Thymus (tissue), 11 donors: ENCODE results near the gene KCNH8. TPM values are rescaled to one million over a fixed set of nuclear protein-coding genes. Genes with fewer than 3 reads are reported as not detected.

Experiments used
- DNase-seq, 9 donors: peaks; one replicate each; pipeline ENCODE4 v3.0.0-alpha.2; 2013; ENCODE audit warnings: low spot score in 9 of 9, low read depth in 6 of 9, missing footprints in 1 of 9
- H3K27ac ChIP-seq, 2 donors: one replicate each; pipeline ENCODE4 v1.5.1; 2013; ENCODE audit warnings: control low read depth in 1 of 2, low read depth in 1 of 2, low read length in 1 of 2, mild to moderate bottlenecking in 1 of 2, moderate library complexity in 1 of 2
- H3K27me3 ChIP-seq, 2 donors: one replicate each; pipeline ENCODE4 v1.5.1; 2013; ENCODE audit warnings: low read length in 1 of 2; ENCODE audit not compliant: control insufficient read depth in 2 of 2, insufficient read depth in 1 of 2
- H3K36me3 ChIP-seq, 2 donors: one replicate each; pipeline ENCODE4 v1.5.1; 2013; ENCODE audit warnings: low read length in 1 of 2, mild to moderate bottlenecking in 1 of 2, moderate library complexity in 1 of 2; ENCODE audit not compliant: control insufficient read depth in 2 of 2, insufficient read depth in 2 of 2
- H3K4me1 ChIP-seq, 2 donors: one replicate each; pipeline ENCODE4 v1.5.1; 2013; ENCODE audit warnings: low read length in 2 of 2; ENCODE audit not compliant: control insufficient read depth in 2 of 2, insufficient read depth in 2 of 2
- H3K4me3 ChIP-seq, 2 donors: one replicate each; pipeline ENCODE4 v1.5.1; 2013; ENCODE audit warnings: low read length in 2 of 2, control low read depth in 1 of 2, mild to moderate bottlenecking in 1 of 2
- H3K9me3 ChIP-seq, 2 donors: one replicate each; pipeline ENCODE4 v1.5.1; 2013; ENCODE audit warnings: low read length in 1 of 2, mild to moderate bottlenecking in 1 of 2; ENCODE audit not compliant: control insufficient read depth in 2 of 2, insufficient read depth in 1 of 2
- WGBS: extraction: QIAGEN DNeasy Blood & Tissue Kit; methylation state at CpG from one replicate; pipeline ENCODE4 v1.1.7; 2013; 5-methylcytosine and 5-hydroxymethylcytosine counted together
- polyA plus RNA-seq: library from polyadenylated mRNA; stranded (reverse); fragments of 200-250 nt; gene quantifications from one replicate; pipeline ENCODE4 v1.2.3, GENCODE V29; 2013
- total RNA-seq: library from RNA; stranded (reverse); fragments of 120-200 nt; gene quantifications from one replicate; pipeline ENCODE4 v1.2.4, GENCODE V29; 2013
- donor health status: healthy.

Gene KCNH8
- total and polyA plus RNA-seq, 2 donors: 0.33 to 0.80 TPM

- no peaks in the 10 kb centered on the region for H3K4me1 ChIP-seq
- WGBS: 94% methylated on average over 2 of the region's 2 CpGs
- H3K27ac ChIP-seq: no peak overlapping the region
- no peak for DNase-seq
- H3K36me3 ChIP-seq: no peaks in the 10 kb centered on the region
- H3K9me3 ChIP-seq: no peaks in the 10 kb centered on the region
- no peaks in the 10 kb centered on the region for H3K27me3 ChIP-seq
- H3K4me3 ChIP-seq: no peak overlapping the region
These were observed 11.8 kb downstream of the KCNH8 start for GRCh38 chr3:19159966-19160635.

GRCh38 chr3:19165654-19166053 is 17.3 kb downstream of the KCNH8 start:
- 95% methylated on average over 2 of the region's 2 CpGs for WGBS
- Histone ChIP-seq H3K27me3 (no peaks in the 10 kb centered on the region), H3K36me3 (no peaks in the 10 kb centered on the region), H3K4me1 (no peaks in the 10 kb centered on the region), H3K9me3 (no peaks in the 10 kb centered on the region), H3K4me3 (no peak overlapping the region), H3K27ac (no peak overlapping the region)
- no peak for DNase-seq

- WGBS: 93% methylated on average over 2 of the region's 2 CpGs
- Histone ChIP-seq H3K36me3 (no peaks in the 10 kb centered on the region), H3K9me3 (no peaks in the 10 kb centered on the region), H3K4me3 (no peak overlapping the region), H3K4me1 (no peaks in the 10 kb centered on the region), H3K27ac (no peak overlapping the region), H3K27me3 (no peaks in the 10 kb centered on the region)
- DNase-seq: no peak
These were observed 23.5 kb downstream of the KCNH8 start for GRCh38 chr3:19171794-19172193.

- Histone ChIP-seq H3K27ac (no peak overlapping the region), H3K36me3 (no peaks in the 10 kb centered on the region)
These were observed 25.6 kb downstream of the KCNH8 start for GRCh38 chr3:19173945-19174344.

GRCh38 chr3:19183584-19183983 is 35.3 kb downstream of the KCNH8 start:
- Histone ChIP-seq H3K4me1 (no peaks in the 10 kb centered on the region), H3K27ac (no peak overlapping the region), H3K4me3 (no peak overlapping the region), H3K9me3 (no peaks in the 10 kb centered on the region), H3K36me3 (no peaks in the 10 kb centered on the region), H3K27me3 (no peaks in the 10 kb centered on the region)
- DNase-seq: peak in 1 of 9 donors; percentile 18
- 6% methylated on average over 5 of the region's 5 CpGs for WGBS

More at GRCh38 chr3:19173945-19174344, 25.6 kb downstream of the KCNH8 start:
- Histone ChIP-seq H3K4me1 (no peaks in the 10 kb centered on the region), H3K27me3 (no peaks in the 10 kb centered on the region), H3K4me3 (no peak overlapping the region), H3K9me3 (no peaks in the 10 kb centered on the region)
- no peak for DNase-seq
- 91% methylated on average over 1 of the region's 1 CpG for WGBS

- H3K27ac ChIP-seq: no peak overlapping the region
- H3K27me3 ChIP-seq: no peaks in the 10 kb centered on the region
- H3K4me3 ChIP-seq: no peak overlapping the region
- no peak for DNase-seq
- H3K36me3 ChIP-seq: no peaks in the 10 kb centered on the region
- H3K4me1 ChIP-seq: no peaks in the 10 kb centered on the region
- 83% methylated on average over 1 of the region's 1 CpG for WGBS
- no peaks in the 10 kb centered on the region for H3K9me3 ChIP-seq
These were observed 41.8 kb downstream of the KCNH8 start for GRCh38 chr3:19190126-19190525.

GRCh38 chr3:19190602-19191001 is 42.3 kb downstream of the KCNH8 start:
- no peaks in the 10 kb centered on the region for H3K27me3 ChIP-seq
- H3K36me3 ChIP-seq: no peaks in the 10 kb centered on the region
- DNase-seq: peak in 1 of 9 donors; percentile 3
- WGBS: 54% methylated on average over 4 of the region's 4 CpGs
- H3K4me3 ChIP-seq: no peak overlapping the region
- no peaks in the 10 kb centered on the region for H3K4me1 ChIP-seq
- no peaks in the 10 kb centered on the region for H3K9me3 ChIP-seq
- no peak overlapping the region for H3K27ac ChIP-seq

GRCh38 chr3:19199131-19199530 is 50.8 kb downstream of the KCNH8 start:
- DNase-seq: no peak
- Histone ChIP-seq H3K4me1 (no peaks in the 10 kb centered on the region), H3K27ac (no peak overlapping the region), H3K27me3 (no peaks in the 10 kb centered on the region), H3K36me3 (no peaks in the 10 kb centered on the region), H3K9me3 (no peaks in the 10 kb centered on the region), H3K4me3 (no peak overlapping the region)
- whole genome bisulfite sequencing: 95% methylated on average over 2 of the region's 2 CpGs

- H3K36me3 ChIP-seq: no peaks in the 10 kb centered on the region
- no peak overlapping the region for H3K27ac ChIP-seq
- no peaks in the 10 kb centered on the region for H3K4me1 ChIP-seq
- 95% methylated on average over 2 of the region's 2 CpGs for WGBS
- no peak overlapping the region for H3K4me3 ChIP-seq
- no peaks in the 10 kb centered on the region for H3K9me3 ChIP-seq
- no peaks in the 10 kb centered on the region for H3K27me3 ChIP-seq
- no peak for DNase-seq
These were observed 54.0 kb downstream of the KCNH8 start for GRCh38 chr3:19202303-19202702.
